SK-N-SH treated with all-trans-retinoic acid at 6 μM for 48 hours (cell line): ENCODE results near the gene PDK4.

ENCODE experiments used
- ATAC-seq: fragments of 200-7000 bp; cut with Tn5 transposase; 3 replicates; pipeline ENCODE4 v1.9.1; 2020; ENCODE audit warnings: mild to moderate bottlenecking, moderate library complexity
- ARNTL ChIP-seq: fragments of 450-650 bp; formaldehyde crosslinking; IDR thresholded peaks from 2 replicates; pipeline ENCODE4 v1.5.0; 2020; ENCODE audit warnings: low read depth, mild to moderate bottlenecking, moderate library complexity, borderline replicate concordance
- BACH2 ChIP-seq: fragments of 250-450 bp; sonication (Bioruptor Pico); IDR thresholded peaks from 2 replicates; pipeline ENCODE4 v1.9.0; 2021; ENCODE audit warnings: mild to moderate bottlenecking, borderline replicate concordance
- CREB5 ChIP-seq: fragments of 250-450 bp; sonication (Bioruptor Pico); IDR thresholded peaks from 2 replicates; pipeline ENCODE4 v1.5.1; 2020; ENCODE audit warnings: low read depth, mild to moderate bottlenecking, moderate library complexity
- CSDC2 ChIP-seq: fragments of 250-450 bp; sonication (Bioruptor Pico); IDR thresholded peaks from 2 replicates; pipeline ENCODE4 v1.5.0; 2020; ENCODE audit warnings: mild to moderate bottlenecking, moderate library complexity
- ESRRG ChIP-seq: fragments of 250-450 bp; sonication (Bioruptor Pico); IDR thresholded peaks from 2 replicates; pipeline ENCODE4 v1.6.1; 2021; ENCODE audit warnings: mild to moderate bottlenecking
- GLIS3 ChIP-seq: fragments of 250-450 bp; sonication (Bioruptor Pico); IDR thresholded peaks from 2 replicates; pipeline ENCODE4 v1.5.0; 2020; ENCODE audit warnings: mild to moderate bottlenecking, moderate library complexity
- ISL1 ChIP-seq: fragments of 250-450 bp; sonication (Bioruptor Pico); IDR thresholded peaks from 2 replicates; pipeline ENCODE4 v2.1.2; 2022; ENCODE audit warnings: mild to moderate bottlenecking, moderate library complexity
- OSR1 ChIP-seq: fragments of 250-450 bp; sonication (Bioruptor Pico); IDR thresholded peaks from 2 replicates; pipeline ENCODE4 v1.8.0; 2022; ENCODE audit warnings: moderate library complexity, mild to moderate bottlenecking, inconsistent platforms
- PATZ1 ChIP-seq: fragments of 250-450 bp; sonication (Bioruptor Pico); IDR thresholded peaks from 2 replicates; pipeline ENCODE4 v1.8.0; 2020; ENCODE audit warnings: mild to moderate bottlenecking, moderate library complexity, borderline replicate concordance
- POU6F1 ChIP-seq: fragments of 250-450 bp; sonication (Bioruptor Pico); IDR thresholded peaks from 2 replicates; pipeline ENCODE4 v1.8.0; 2021; ENCODE audit warnings: low read depth, mild to moderate bottlenecking, moderate library complexity, borderline replicate concordance
- RARB ChIP-seq: fragments of 250-450 bp; sonication (Bioruptor Pico); IDR thresholded peaks from 2 replicates; pipeline ENCODE4 v1.8.0; 2021; ENCODE audit warnings: mild to moderate bottlenecking, moderate library complexity
- SNAI2 ChIP-seq: fragments of 250-450 bp; sonication (Bioruptor Pico); IDR thresholded peaks from 2 replicates; pipeline ENCODE4 v1.5.0; 2020; ENCODE audit warnings: mild to moderate bottlenecking, moderate library complexity
- TCF4 ChIP-seq: fragments of 250-450 bp; sonication (Bioruptor Pico); IDR thresholded peaks from 2 replicates; pipeline ENCODE4 v1.8.0; 2021; ENCODE audit warnings: mild to moderate bottlenecking, moderate library complexity, borderline replicate concordance
- TOX ChIP-seq: fragments of 250-450 bp; sonication (Bioruptor Pico); IDR thresholded peaks from 2 replicates; pipeline ENCODE4 v1.8.0; 2021; ENCODE audit warnings: mild to moderate bottlenecking, moderate library complexity, borderline replicate concordance
- ZC3H10 ChIP-seq: fragments of 250-450 bp; sonication (Bioruptor Pico); IDR thresholded peaks from 2 replicates; pipeline ENCODE4 v1.5.1; 2021; ENCODE audit warnings: mild to moderate bottlenecking, moderate library complexity
- ZFP3 ChIP-seq: fragments of 250-450 bp; sonication (Bioruptor Pico); IDR thresholded peaks from 2 replicates; pipeline ENCODE4 v1.5.0; 2020; ENCODE audit warnings: mild to moderate bottlenecking, moderate library complexity
- ZFP30 ChIP-seq: fragments of 450-650 bp; formaldehyde crosslinking; IDR thresholded peaks from 2 replicates; pipeline ENCODE4 v1.5.0; 2022; ENCODE audit warnings: mild to moderate bottlenecking, moderate library complexity
- ZNF565 ChIP-seq: fragments of 450-650 bp; formaldehyde crosslinking; conservative IDR thresholded peaks from 2 replicates; pipeline ENCODE4 v1.5.0; 2020; ENCODE audit warnings: low read depth, mild to moderate bottlenecking, moderate library complexity
- ZNF70 ChIP-seq: fragments of 450-650 bp; formaldehyde crosslinking; IDR thresholded peaks from 2 replicates; pipeline ENCODE4 v1.5.0; 2020; ENCODE audit warnings: mild to moderate bottlenecking, moderate library complexity
- ZNF8 ChIP-seq: fragments of 450-650 bp; formaldehyde crosslinking; IDR thresholded peaks from 2 replicates; pipeline ENCODE4 v1.5.0; 2020; ENCODE audit warnings: mild to moderate bottlenecking, moderate library complexity
- TF ChIP-seq, protein P1 (sequence below): fragments of 250-450 bp; sonication (Bioruptor Pico); IDR thresholded peaks from 2 replicates; pipeline ENCODE4 v1.5.1; 2021; ENCODE audit warnings: mild to moderate bottlenecking, moderate library complexity
- TF ChIP-seq, protein P2 (sequence below): fragments of 250-450 bp; sonication (Bioruptor Pico); IDR thresholded peaks from 2 replicates; pipeline ENCODE4 v1.5.0; 2020; ENCODE audit warnings: mild to moderate bottlenecking, moderate library complexity

PDK4 gene

GRCh38 chr7:95544171-95544570, 52.1 kb downstream of the PDK4 start:
- TF ChIP-seq TCF4 (no peak), RARB (no peak)
- TF ChIP-seq, protein P1, sequence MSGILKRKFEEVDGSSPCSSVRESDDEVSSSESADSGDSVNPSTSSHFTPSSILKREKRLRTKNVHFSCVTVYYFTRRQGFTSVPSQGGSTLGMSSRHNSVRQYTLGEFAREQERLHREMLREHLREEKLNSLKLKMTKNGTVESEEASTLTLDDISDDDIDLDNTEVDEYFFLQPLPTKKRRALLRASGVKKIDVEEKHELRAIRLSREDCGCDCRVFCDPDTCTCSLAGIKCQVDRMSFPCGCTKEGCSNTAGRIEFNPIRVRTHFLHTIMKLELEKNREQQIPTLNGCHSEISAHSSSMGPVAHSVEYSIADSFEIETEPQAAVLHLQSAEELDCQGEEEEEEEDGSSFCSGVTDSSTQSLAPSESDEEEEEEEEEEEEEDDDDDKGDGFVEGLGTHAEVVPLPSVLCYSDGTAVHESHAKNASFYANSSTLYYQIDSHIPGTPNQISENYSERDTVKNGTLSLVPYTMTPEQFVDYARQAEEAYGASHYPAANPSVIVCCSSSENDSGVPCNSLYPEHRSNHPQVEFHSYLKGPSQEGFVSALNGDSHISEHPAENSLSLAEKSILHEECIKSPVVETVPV (CRISPR knock-in tag) = no peak
- no peak for ATAC-seq

GRCh38 chr7:95543312-95543711, 53.0 kb downstream of the PDK4 start:
- TF ChIP-seq ESRRG (CRISPR knock-in tag) (no peak), ZNF8 (CRISPR knock-in tag) (no peak), ARNTL (CRISPR knock-in tag) (no peak), ZFP30 (CRISPR knock-in tag) (no peak), BACH2 (CRISPR knock-in tag) (no peak), CREB5 (no peak), ZNF565 (CRISPR knock-in tag) (no peak), ISL1 (CRISPR knock-in tag) (no peak), RARB (no peak), OSR1 (CRISPR knock-in tag) (no peak), ZC3H10 (CRISPR knock-in tag) (no peak), ZNF70 (CRISPR knock-in tag) (no peak), SNAI2 (CRISPR knock-in tag) (no peak), POU6F1 (CRISPR knock-in tag) (no peak)
- TF ChIP-seq, protein P2, sequence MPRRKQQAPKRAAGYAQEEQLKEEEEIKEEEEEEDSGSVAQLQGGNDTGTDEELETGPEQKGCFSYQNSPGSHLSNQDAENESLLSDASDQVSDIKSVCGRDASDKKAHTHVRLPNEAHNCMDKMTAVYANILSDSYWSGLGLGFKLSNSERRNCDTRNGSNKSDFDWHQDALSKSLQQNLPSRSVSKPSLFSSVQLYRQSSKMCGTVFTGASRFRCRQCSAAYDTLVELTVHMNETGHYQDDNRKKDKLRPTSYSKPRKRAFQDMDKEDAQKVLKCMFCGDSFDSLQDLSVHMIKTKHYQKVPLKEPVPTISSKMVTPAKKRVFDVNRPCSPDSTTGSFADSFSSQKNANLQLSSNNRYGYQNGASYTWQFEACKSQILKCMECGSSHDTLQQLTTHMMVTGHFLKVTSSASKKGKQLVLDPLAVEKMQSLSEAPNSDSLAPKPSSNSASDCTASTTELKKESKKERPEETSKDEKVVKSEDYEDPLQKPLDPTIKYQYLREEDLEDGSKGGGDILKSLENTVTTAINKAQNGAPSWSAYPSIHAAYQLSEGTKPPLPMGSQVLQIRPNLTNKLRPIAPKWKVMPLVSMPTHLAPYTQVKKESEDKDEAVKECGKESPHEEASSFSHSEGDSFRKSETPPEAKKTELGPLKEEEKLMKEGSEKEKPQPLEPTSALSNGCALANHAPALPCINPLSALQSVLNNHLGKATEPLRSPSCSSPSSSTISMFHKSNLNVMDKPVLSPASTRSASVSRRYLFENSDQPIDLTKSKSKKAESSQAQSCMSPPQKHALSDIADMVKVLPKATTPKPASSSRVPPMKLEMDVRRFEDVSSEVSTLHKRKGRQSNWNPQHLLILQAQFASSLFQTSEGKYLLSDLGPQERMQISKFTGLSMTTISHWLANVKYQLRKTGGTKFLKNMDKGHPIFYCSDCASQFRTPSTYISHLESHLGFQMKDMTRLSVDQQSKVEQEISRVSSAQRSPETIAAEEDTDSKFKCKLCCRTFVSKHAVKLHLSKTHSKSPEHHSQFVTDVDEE = no peak
- no peak for ATAC-seq

- TF ChIP-seq, protein P1 (CRISPR knock-in tag) = no peak
- TF ChIP-seq CREB5 (no peak), GLIS3 (CRISPR knock-in tag) (no peak), RARB (no peak), ZFP3 (CRISPR knock-in tag) (no peak), ZC3H10 (CRISPR knock-in tag) (no peak), CSDC2 (CRISPR knock-in tag) (no peak)
- ATAC-seq = no peak
Observed at GRCh38 chr7:95540366-95540765, 56.0 kb downstream of the PDK4 start.

- ATAC-seq = no peak
- TF ChIP-seq, protein P1 (CRISPR knock-in tag) = no peak
- TF ChIP-seq ZFP3 (CRISPR knock-in tag) = no peak
- TF ChIP-seq RARB = no peak
- TF ChIP-seq BACH2 (CRISPR knock-in tag) = no peak
- TF ChIP-seq ZNF565 (CRISPR knock-in tag) = no peak
- TF ChIP-seq TCF4 = no peak
- TF ChIP-seq GLIS3 (CRISPR knock-in tag) = no peak
- no peak for TF ChIP-seq PATZ1 (CRISPR knock-in tag)
- TF ChIP-seq TOX (CRISPR knock-in tag) = no peak
Observed at GRCh38 chr7:95539426-95539825, 56.9 kb downstream of the PDK4 start.
